Psoas muscle (tissue), 8 donors: ENCODE data around the gene MAST4. TPM values are rescaled to one million over a fixed set of nuclear protein-coding genes. Genes with fewer than 3 reads are reported as not detected.

Experiments used
- ATAC-seq, 4 donors: fragments of 200-7000 bp; cut with Tn5 transposase; one replicate each; pipeline ENCODE4 v1.9.1; 2020; ENCODE audit warnings: moderate library complexity in 3 of 4, mild to moderate bottlenecking in 2 of 4
- DNase-seq, 2 donors: peaks; one replicate each; pipeline ENCODE4 v3.0.0-alpha.2; 2020
- H3K27ac ChIP-seq: fragments of 200-600 bp; one replicate; pipeline ENCODE4 v1.8.0; 2022
- H3K27me3 ChIP-seq, 3 donors: fragments of 200-600 bp in 1 of 3; one replicate each; pipeline versions ENCODE4 v1.6.1 to v1.8.0; 2013 to 2022; ENCODE audit warnings: low read length in 2 of 3, mild to moderate bottlenecking in 2 of 3, moderate library complexity in 1 of 3; ENCODE audit not compliant: insufficient read depth in 3 of 3
- H3K36me3 ChIP-seq, 2 donors: fragments of 200-600 bp in 1 of 2; one replicate each; pipeline versions ENCODE4 v1.6.1 to v1.8.0; 2013 to 2022; ENCODE audit warnings: low read depth in 1 of 2, mild to moderate bottlenecking in 1 of 2, moderate library complexity in 1 of 2; ENCODE audit not compliant: insufficient read depth in 1 of 2
- H3K4me1 ChIP-seq: fragments of 200-600 bp; one replicate; pipeline ENCODE4 v1.8.0; 2022
- H3K4me3 ChIP-seq: fragments of 200-600 bp; one replicate; pipeline ENCODE4 v1.8.0; 2022; ENCODE audit warnings: mild to moderate bottlenecking
- H3K9me3 ChIP-seq: fragments of 200-600 bp; one replicate; pipeline ENCODE4 v1.8.0; 2022
- CTCF ChIP-seq: fragments of 200-600 bp; IDR thresholded peaks from one replicate; pipeline ENCODE4 v1.8.0; 2022; ENCODE audit warnings: antibody characterized with exemption
- WGBS, 3 donors: extraction: QIAGEN DNeasy Blood & Tissue Kit; methylation state at CpG; one replicate each; pipeline versions ENCODE4 v1.1.6 to v1.1.7; 2013; 5-methylcytosine and 5-hydroxymethylcytosine counted together
- intact Hi-C, 2 donors: fragments of 100-400 bp; cut with DNase I; formaldehyde crosslinking; loops; one replicate each; pipeline versions ENCODE4 v1.11.0 to v1.14.2; 2022
- polyA plus RNA-seq, 3 donors: library from polyadenylated mRNA; stranded (reverse); fragments of 200-250 nt; gene quantifications; one replicate each; pipeline ENCODE4 v1.2.3, GENCODE V29; 2013
- total RNA-seq, 4 donors: library from RNA; stranded (reverse); fragmentation: NEBNext Ultra II Directional in 2 of 4; extraction: Animal tissue kit (Norgen Biotek cat#: 25700) in 2 of 4; gene quantifications; one replicate each; pipeline versions ENCODE4 v1.2.1 to v1.2.4, GENCODE V29; 2021 to 2023
- donor health status: healthy with polysubstance abuse.
- donor health status: DM: no; HTN: no; CAD: no; lungs with moderate emphysema.
- donor health status: Bipolar disorder and iron deficiency.
- donor health status: healthy.
- donor health status: DM: yes; HTN: yes; CAD: no.
- donor health status: DM: no; HTN: no; CAD: no.
- donor health status: DM: no; HTN: no; CAD: no.
- donor health status: DM: yes; HTN: yes; CAD: no.

MAST4 gene
- total and polyA plus RNA-seq, 7 donors = 3.2 to 123 (median 12.1) TPM

GRCh38 chr5:67146981-67147380 lies 550.8 kb downstream of the MAST4 start:
- DNase-seq (no peak), ATAC-seq (no peak)
- no peaks in the 10 kb centered on the region for H3K4me1 ChIP-seq
- WGBS, 3 donors = 92 to 94% (median 92%) methylated on average over 4 of the region's 4 CpGs
- no peak overlapping the region for H3K27ac ChIP-seq
- no peak overlapping the region for H3K4me3 ChIP-seq
- intact Hi-C loops = no loop called here
- H3K9me3 ChIP-seq = no peaks in the 10 kb centered on the region
- no peak for TF ChIP-seq CTCF
- no peaks in the 10 kb centered on the region for H3K27me3 ChIP-seq
- H3K36me3 ChIP-seq = peaks cover 13 to 98% of the 10 kb centered on the region in 2 donors

- 96 to 97% (median 97%) methylated on average over 3 of the region's 3 CpGs for WGBS, 3 donors
- TF ChIP-seq CTCF = no peak
- no peak overlapping the region for H3K27ac ChIP-seq
- no peaks in the 10 kb centered on the region for H3K27me3 ChIP-seq
- intact Hi-C loops = no loop called here
- H3K36me3 ChIP-seq = peaks cover 13 to 98% of the 10 kb centered on the region in 2 donors
- no peaks in the 10 kb centered on the region for H3K4me1 ChIP-seq
- DNase-seq (no peak), ATAC-seq (no peak)
- no peaks in the 10 kb centered on the region for H3K9me3 ChIP-seq
- no peak overlapping the region for H3K4me3 ChIP-seq
Observed at GRCh38 chr5:67147760-67148159, 551.6 kb downstream of the MAST4 start.

- WGBS, 3 donors = 75 to 79% (median 79%) methylated on average over 14 of the region's 14 CpGs
- H3K36me3 ChIP-seq = peaks cover 10 to 98% of the 10 kb centered on the region in 2 donors
- no peaks in the 10 kb centered on the region for H3K9me3 ChIP-seq
- H3K4me3 ChIP-seq = peak overlapping the region; percentile 15
- ATAC-seq (no peak), DNase-seq (no peak)
- intact Hi-C loops = no loop called here
- no peak overlapping the region for H3K27ac ChIP-seq
- no peak for TF ChIP-seq CTCF
- no peaks in the 10 kb centered on the region for H3K4me1 ChIP-seq
- H3K27me3 ChIP-seq = no peaks in the 10 kb centered on the region
Observed at GRCh38 chr5:67149057-67149950, 553.1 kb downstream of the MAST4 start.

- Histone ChIP-seq H3K9me3 (no peaks in the 10 kb centered on the region), H3K4me1 (peaks cover 2% of the 10 kb centered on the region), H3K27me3 (no peaks in the 10 kb centered on the region), H3K4me3 (peak overlapping the region; percentile 15), H3K27ac (no peak overlapping the region), H3K36me3 (peaks cover 10 to 98% of the 10 kb centered on the region in 2 donors)
- no peak for DNase-seq
- WGBS, 3 donors = 74 to 82% (median 78%) methylated on average over 1 of the region's 1 CpG
- ATAC-seq = no peak
- intact Hi-C loops = loop anchor here in 1 of 2 donors (5.0 kb wide), 1 partner anchor 143 kb away; no protein-coding TSS in a partner anchor
- TF ChIP-seq CTCF = no peak
Observed at GRCh38 chr5:67149951-67150523, 553.8 kb downstream of the MAST4 start.
